SK-N-SH treated with all-trans-retinoic acid at 6 μM for 48 hours (cell line): ENCODE data around the gene PPFIA1.

Experiments
- ATAC-seq: fragments of 200-7000 bp; cut with Tn5 transposase; 3 replicates; pipeline ENCODE4 v1.9.1; 2020; ENCODE audit warnings: mild to moderate bottlenecking, moderate library complexity
- ARNTL ChIP-seq: fragments of 450-650 bp; formaldehyde crosslinking; IDR thresholded peaks from 2 replicates; pipeline ENCODE4 v1.5.0; 2020; ENCODE audit warnings: low read depth, mild to moderate bottlenecking, moderate library complexity, borderline replicate concordance
- BACH2 ChIP-seq: fragments of 250-450 bp; sonication (Bioruptor Pico); IDR thresholded peaks from 2 replicates; pipeline ENCODE4 v1.9.0; 2021; ENCODE audit warnings: mild to moderate bottlenecking, borderline replicate concordance
- CREB5 ChIP-seq: fragments of 250-450 bp; sonication (Bioruptor Pico); IDR thresholded peaks from 2 replicates; pipeline ENCODE4 v1.5.1; 2020; ENCODE audit warnings: low read depth, mild to moderate bottlenecking, moderate library complexity
- CSDC2 ChIP-seq: fragments of 250-450 bp; sonication (Bioruptor Pico); IDR thresholded peaks from 2 replicates; pipeline ENCODE4 v1.5.0; 2020; ENCODE audit warnings: mild to moderate bottlenecking, moderate library complexity
- CSRNP3 ChIP-seq: fragments of 250-450 bp; sonication (Bioruptor Pico); IDR thresholded peaks from 2 replicates; pipeline ENCODE4 v1.5.1; 2021; ENCODE audit warnings: mild to moderate bottlenecking, moderate library complexity
- ESRRG ChIP-seq: fragments of 250-450 bp; sonication (Bioruptor Pico); IDR thresholded peaks from 2 replicates; pipeline ENCODE4 v1.6.1; 2021; ENCODE audit warnings: mild to moderate bottlenecking
- GLIS3 ChIP-seq: fragments of 250-450 bp; sonication (Bioruptor Pico); IDR thresholded peaks from 2 replicates; pipeline ENCODE4 v1.5.0; 2020; ENCODE audit warnings: mild to moderate bottlenecking, moderate library complexity
- ISL1 ChIP-seq: fragments of 250-450 bp; sonication (Bioruptor Pico); IDR thresholded peaks from 2 replicates; pipeline ENCODE4 v2.1.2; 2022; ENCODE audit warnings: mild to moderate bottlenecking, moderate library complexity
- PATZ1 ChIP-seq: fragments of 250-450 bp; sonication (Bioruptor Pico); IDR thresholded peaks from 2 replicates; pipeline ENCODE4 v1.8.0; 2020; ENCODE audit warnings: mild to moderate bottlenecking, moderate library complexity, borderline replicate concordance
- POU6F1 ChIP-seq: fragments of 250-450 bp; sonication (Bioruptor Pico); IDR thresholded peaks from 2 replicates; pipeline ENCODE4 v1.8.0; 2021; ENCODE audit warnings: low read depth, mild to moderate bottlenecking, moderate library complexity, borderline replicate concordance
- PPARA ChIP-seq: fragments of 250-450 bp; sonication (Bioruptor Pico); IDR thresholded peaks from 2 replicates; pipeline ENCODE4 v1.5.0; 2020; ENCODE audit warnings: mild to moderate bottlenecking, borderline replicate concordance
- RARB ChIP-seq: fragments of 250-450 bp; sonication (Bioruptor Pico); IDR thresholded peaks from 2 replicates; pipeline ENCODE4 v1.8.0; 2021; ENCODE audit warnings: mild to moderate bottlenecking, moderate library complexity
- SNAI2 ChIP-seq: fragments of 250-450 bp; sonication (Bioruptor Pico); IDR thresholded peaks from 2 replicates; pipeline ENCODE4 v1.5.0; 2020; ENCODE audit warnings: mild to moderate bottlenecking, moderate library complexity
- TCF4 ChIP-seq: fragments of 250-450 bp; sonication (Bioruptor Pico); IDR thresholded peaks from 2 replicates; pipeline ENCODE4 v1.8.0; 2021; ENCODE audit warnings: mild to moderate bottlenecking, moderate library complexity, borderline replicate concordance
- TOX ChIP-seq: fragments of 250-450 bp; sonication (Bioruptor Pico); IDR thresholded peaks from 2 replicates; pipeline ENCODE4 v1.8.0; 2021; ENCODE audit warnings: mild to moderate bottlenecking, moderate library complexity, borderline replicate concordance
- TSHZ2 ChIP-seq: fragments of 250-450 bp; sonication (Bioruptor Pico); IDR thresholded peaks from 2 replicates; pipeline ENCODE4 v1.5.0; 2020; ENCODE audit warnings: mild to moderate bottlenecking, moderate library complexity
- ZC3H10 ChIP-seq: fragments of 250-450 bp; sonication (Bioruptor Pico); IDR thresholded peaks from 2 replicates; pipeline ENCODE4 v1.5.1; 2021; ENCODE audit warnings: mild to moderate bottlenecking, moderate library complexity
- ZFP30 ChIP-seq: fragments of 450-650 bp; formaldehyde crosslinking; IDR thresholded peaks from 2 replicates; pipeline ENCODE4 v1.5.0; 2022; ENCODE audit warnings: mild to moderate bottlenecking, moderate library complexity
- ZNF565 ChIP-seq: fragments of 450-650 bp; formaldehyde crosslinking; conservative IDR thresholded peaks from 2 replicates; pipeline ENCODE4 v1.5.0; 2020; ENCODE audit warnings: low read depth, mild to moderate bottlenecking, moderate library complexity
- ZNF70 ChIP-seq: fragments of 450-650 bp; formaldehyde crosslinking; IDR thresholded peaks from 2 replicates; pipeline ENCODE4 v1.5.0; 2020; ENCODE audit warnings: mild to moderate bottlenecking, moderate library complexity
- ZNF8 ChIP-seq: fragments of 450-650 bp; formaldehyde crosslinking; IDR thresholded peaks from 2 replicates; pipeline ENCODE4 v1.5.0; 2020; ENCODE audit warnings: mild to moderate bottlenecking, moderate library complexity

PPFIA1 gene

GRCh38 chr11:70371241-70371640, 100.8 kb downstream of the PPFIA1 start (continued):
- TF ChIP-seq ZFP30: no peak
- TF ChIP-seq TOX (CRISPR knock-in tag): no peak
- TF ChIP-seq PPARA (CRISPR knock-in tag): no peak
- no peak for TF ChIP-seq ARNTL
- TF ChIP-seq GLIS3 (CRISPR knock-in tag): no peak
- TF ChIP-seq PATZ1: no peak
- no peak for TF ChIP-seq CSRNP3 (CRISPR knock-in tag)
- TF ChIP-seq ZNF565 (CRISPR knock-in tag): no peak
- no peak for TF ChIP-seq SNAI2
- no peak for TF ChIP-seq ZNF8 (CRISPR knock-in tag)

- TF ChIP-seq ZC3H10 (CRISPR knock-in tag) (no peak), ZNF8 (CRISPR knock-in tag) (no peak), CREB5 (CRISPR knock-in tag) (no peak)
- ATAC-seq: no peak
Measured at GRCh38 chr11:70372076-70372475, 101.6 kb downstream of the PPFIA1 start.

- no peak for TF ChIP-seq ESRRG (CRISPR knock-in tag)
- no peak for TF ChIP-seq ZNF8 (CRISPR knock-in tag)
- TF ChIP-seq ZC3H10 (CRISPR knock-in tag): no peak
- TF ChIP-seq SNAI2: no peak
- no peak for TF ChIP-seq CREB5 (CRISPR knock-in tag)
- TF ChIP-seq ISL1 (CRISPR knock-in tag): no peak
- no peak for TF ChIP-seq TSHZ2 (CRISPR knock-in tag)
- TF ChIP-seq TCF4 (CRISPR knock-in tag): no peak
- TF ChIP-seq BACH2: no peak
- TF ChIP-seq PPARA (CRISPR knock-in tag): no peak
- ATAC-seq: no peak
Measured at GRCh38 chr11:70376621-70377020, 106.1 kb downstream of the PPFIA1 start.

GRCh38 chr11:70377645-70378044, 107.2 kb downstream of the PPFIA1 start:
- ATAC-seq: no peak
- no peak for TF ChIP-seq SNAI2
- TF ChIP-seq POU6F1 (CRISPR knock-in tag): no peak
- TF ChIP-seq ESRRG (CRISPR knock-in tag): no peak
- TF ChIP-seq RARB: no peak
- TF ChIP-seq ZNF70 (CRISPR knock-in tag): no peak
- no peak for TF ChIP-seq TOX (CRISPR knock-in tag)
- no peak for TF ChIP-seq CREB5 (CRISPR knock-in tag)
- no peak for TF ChIP-seq TCF4 (CRISPR knock-in tag)
- TF ChIP-seq CSDC2 (CRISPR knock-in tag): no peak
- TF ChIP-seq TSHZ2 (CRISPR knock-in tag): no peak
- no peak for TF ChIP-seq ZC3H10 (CRISPR knock-in tag)
